SK-N-MC (cell line): ENCODE measurements around the gene TNPO1.
"Not testable (repeated sequence)": the region's sequence is repeated elsewhere in the genome, so short reads cannot be mapped to it uniquely, and the experiment has no call there.

Experiments
- EZH2 ChIP-seq: fragments of 200-600 bp; sonication (generic); IDR thresholded peaks from one replicate; pipeline ENCODE4 v1.6.1; 2017; ENCODE audit warnings: antibody characterized with exemption
- FOXP2 ChIP-seq: optimal IDR thresholded peaks from 2 replicates; pipeline ENCODE3; 2011; ENCODE audit warnings: mild to moderate bottlenecking, moderate library complexity; ENCODE audit not compliant: insufficient read depth; ENCODE audit errors: extremely low read length, control extremely low read depth
- POLR2AphosphoS5 ChIP-seq: IDR thresholded peaks from 2 replicates; pipeline ENCODE4 v1.6.1; 2012; ENCODE audit warnings: mild to moderate bottlenecking, low read depth, low read length, borderline replicate concordance

GRCh38 chr5:72934953-72935725, 118.7 kb downstream of the TNPO1 start:
- not testable (repeated sequence) for TF ChIP-seq POLR2AphosphoS5, EZH2, FOXP2
